Progenitor cell of endocrine pancreas (in vitro differentiated cells): ENCODE results near the gene DRICH1. TPM values are rescaled to one million over a fixed set of nuclear protein-coding genes. Genes with fewer than 3 reads are reported as not detected.
"Not testable (repeated sequence)": the region's sequence is repeated elsewhere in the genome, so short reads cannot be mapped to it uniquely, and the experiment has no call there.

Experiments
- DNase-seq: peaks from one replicate; pipeline ENCODE4 v3.0.0; 2021; ENCODE audit warnings: low spot score; ENCODE audit not compliant: unreplicated experiment
- H3K27ac Mint-ChIP-seq: 2 replicates; pipeline ENCODE4 v1.8.0; 2021; ENCODE audit warnings: mild to moderate bottlenecking, moderate library complexity, mixed read lengths
- H3K27me3 Mint-ChIP-seq: 2 replicates; pipeline ENCODE4 v1.8.0; 2021; ENCODE audit warnings: mixed read lengths
- H3K36me3 Mint-ChIP-seq: 2 replicates; pipeline ENCODE4 v1.8.0; 2022; ENCODE audit warnings: mixed read lengths; ENCODE audit not compliant: insufficient read depth
- H3K4me1 Mint-ChIP-seq: 2 replicates; pipeline ENCODE4 v1.8.0; 2021; ENCODE audit warnings: low read depth, mixed read lengths
- H3K4me3 Mint-ChIP-seq: 2 replicates; pipeline ENCODE4 v1.8.0; 2021; ENCODE audit warnings: low read depth, mild to moderate bottlenecking, moderate library complexity, mixed read lengths
- H3K9me3 Mint-ChIP-seq: 2 replicates; pipeline ENCODE4 v1.8.0; 2021; ENCODE audit warnings: low read depth, mixed read lengths
- CTCF ChIP-seq: fragments of 200-600 bp; sonication (generic); IDR thresholded peaks from one replicate; pipeline ENCODE4 v1.5.0; 2021; ENCODE audit warnings: antibody characterized with exemption, mild to moderate bottlenecking; ENCODE audit not compliant: unreplicated experiment
- long read RNA-seq: library from polyadenylated mRNA; unstranded; transcript quantifications from one replicate; pipeline ENCODE4 v2.0.0, GENCODE V29; 2020
- total RNA-seq: library from RNA; stranded (reverse); gene quantifications from 2 replicates; pipeline ENCODE4 v1.2.1, GENCODE V29; 2021

The DRICH1 gene
- total RNA-seq = 8.6 and 11.1 TPM in 2 replicates
- long read RNA-seq, partial matches to known transcripts = 0 of 3 reads
- long read RNA-seq, other reads (novel, unspliced or antisense) = 3 of 3 reads

- no peaks in the 10 kb centered on the region for H3K27me3 Mint-ChIP-seq
- H3K4me3 Mint-ChIP-seq = no peak within 1 kb of the TSS
- no peaks in the 10 kb centered on the region for H3K9me3 Mint-ChIP-seq
- no peak for TF ChIP-seq CTCF
- no peak within 1 kb of the TSS for H3K27ac Mint-ChIP-seq
- DNase-seq = no peak
- peaks cover 5% of the 10 kb centered on the region for H3K36me3 Mint-ChIP-seq
- peaks cover 4% of the 10 kb centered on the region for H3K4me1 Mint-ChIP-seq
Measured at GRCh38 chr22:23632178-23632577, at the start of gene DRICH1. Gene DRICH1, minus strand, starts transcription at chr22:23632321. Its CDS starts 298 bp downstream, at chr22:23632023.

- Mint-ChIP-seq H3K27ac (no peak overlapping the region), H3K4me3 (no peak overlapping the region), H3K9me3 (no peaks in the 10 kb centered on the region), H3K27me3 (no peaks in the 10 kb centered on the region), H3K36me3 (peaks cover 9% of the 10 kb centered on the region), H3K4me1 (peaks cover 10% of the 10 kb centered on the region)
- no peak for TF ChIP-seq CTCF
- DNase-seq = no peak
Measured at GRCh38 chr22:23681026-23681809, 49.1 kb upstream of the DRICH1 start.

- no peaks in the 10 kb centered on the region for H3K9me3 Mint-ChIP-seq
- H3K27ac Mint-ChIP-seq = peak overlapping the region; percentile 57
- no peaks in the 10 kb centered on the region for H3K27me3 Mint-ChIP-seq
- no peak overlapping the region for H3K4me3 Mint-ChIP-seq
- H3K4me1 Mint-ChIP-seq = peaks cover 27% of the 10 kb centered on the region
- H3K36me3 Mint-ChIP-seq = peaks cover 9% of the 10 kb centered on the region
- no peak for DNase-seq
- TF ChIP-seq CTCF = no peak
Measured at GRCh38 chr22:23678133-23678532, 46.0 kb upstream of the DRICH1 start.

GRCh38 chr22:23677701-23677995 lies 45.5 kb upstream of the DRICH1 start:
- H3K9me3 Mint-ChIP-seq = no peaks in the 10 kb centered on the region
- no peak overlapping the region for H3K27ac Mint-ChIP-seq
- peaks cover 29% of the 10 kb centered on the region for H3K4me1 Mint-ChIP-seq
- no peak overlapping the region for H3K4me3 Mint-ChIP-seq
- TF ChIP-seq CTCF = no peak
- H3K27me3 Mint-ChIP-seq = no peaks in the 10 kb centered on the region
- H3K36me3 Mint-ChIP-seq = peaks cover 9% of the 10 kb centered on the region
- no peak for DNase-seq

- not testable (repeated sequence) for H3K27ac Mint-ChIP-seq
- peaks cover 30% of the 10 kb centered on the region for H3K4me1 Mint-ChIP-seq
Measured at GRCh38 chr22:23676841-23677700, 45.0 kb upstream of the DRICH1 start.

More at GRCh38 chr22:23676841-23677700, 45.0 kb upstream of the DRICH1 start:
- not testable (repeated sequence) for DNase-seq, H3K9me3 Mint-ChIP-seq, H3K36me3 Mint-ChIP-seq, H3K27me3 Mint-ChIP-seq, H3K4me3 Mint-ChIP-seq
